GM19468 (cell line): ENCODE measurements around the gene ZC3H18.

Experiments
- ATAC-seq: cut with Tn5 transposase; IDR thresholded peaks from one replicate; pipeline ENCODE4 v1.9.1; 2021; ENCODE audit warnings: mild to moderate bottlenecking, moderate library complexity, moderate number of reproducible peaks; ENCODE audit not compliant: unreplicated experiment; ENCODE audit errors: extremely low read depth

Gene ZC3H18

DNA sequence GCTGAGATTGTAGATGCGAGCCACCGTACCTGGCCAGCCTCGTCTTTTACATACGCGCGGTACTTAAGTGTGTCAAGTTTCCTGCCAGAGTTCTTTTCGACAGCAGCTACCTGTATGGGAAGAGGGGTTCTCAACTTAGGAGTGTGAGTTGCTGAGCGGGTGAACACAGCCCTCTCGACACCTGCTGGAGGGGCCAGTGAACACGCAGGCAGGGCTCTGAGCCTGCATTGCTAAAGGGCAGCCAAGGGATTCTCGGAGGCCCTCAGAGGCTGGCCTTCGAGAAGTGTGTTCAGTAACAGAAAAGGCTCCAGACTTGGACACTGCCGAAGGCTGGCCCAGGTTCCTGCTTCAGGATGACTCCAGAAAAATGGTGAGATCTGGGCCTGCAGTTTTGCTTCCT lies 6.1 kb downstream of the ZC3H18 start:
- no peak for ATAC-seq

DNA sequence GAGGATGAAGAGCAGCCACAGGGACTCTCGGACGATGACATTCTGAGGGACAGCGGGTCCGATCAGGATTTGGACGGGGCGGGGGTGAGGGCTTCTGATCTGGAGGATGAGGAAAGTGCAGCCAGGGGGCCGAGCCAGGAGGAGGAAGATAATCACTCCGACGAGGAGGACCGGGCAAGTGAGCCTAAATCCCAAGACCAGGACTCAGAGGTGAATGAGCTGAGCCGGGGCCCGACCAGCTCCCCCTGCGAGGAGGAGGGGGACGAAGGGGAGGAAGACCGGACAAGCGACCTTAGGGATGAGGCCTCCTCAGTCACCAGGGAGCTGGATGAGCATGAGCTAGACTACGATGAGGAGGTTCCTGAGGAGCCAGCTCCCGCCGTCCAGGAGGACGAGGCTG lies 7.0 kb downstream of the ZC3H18 start:
- no peak for ATAC-seq

DNA sequence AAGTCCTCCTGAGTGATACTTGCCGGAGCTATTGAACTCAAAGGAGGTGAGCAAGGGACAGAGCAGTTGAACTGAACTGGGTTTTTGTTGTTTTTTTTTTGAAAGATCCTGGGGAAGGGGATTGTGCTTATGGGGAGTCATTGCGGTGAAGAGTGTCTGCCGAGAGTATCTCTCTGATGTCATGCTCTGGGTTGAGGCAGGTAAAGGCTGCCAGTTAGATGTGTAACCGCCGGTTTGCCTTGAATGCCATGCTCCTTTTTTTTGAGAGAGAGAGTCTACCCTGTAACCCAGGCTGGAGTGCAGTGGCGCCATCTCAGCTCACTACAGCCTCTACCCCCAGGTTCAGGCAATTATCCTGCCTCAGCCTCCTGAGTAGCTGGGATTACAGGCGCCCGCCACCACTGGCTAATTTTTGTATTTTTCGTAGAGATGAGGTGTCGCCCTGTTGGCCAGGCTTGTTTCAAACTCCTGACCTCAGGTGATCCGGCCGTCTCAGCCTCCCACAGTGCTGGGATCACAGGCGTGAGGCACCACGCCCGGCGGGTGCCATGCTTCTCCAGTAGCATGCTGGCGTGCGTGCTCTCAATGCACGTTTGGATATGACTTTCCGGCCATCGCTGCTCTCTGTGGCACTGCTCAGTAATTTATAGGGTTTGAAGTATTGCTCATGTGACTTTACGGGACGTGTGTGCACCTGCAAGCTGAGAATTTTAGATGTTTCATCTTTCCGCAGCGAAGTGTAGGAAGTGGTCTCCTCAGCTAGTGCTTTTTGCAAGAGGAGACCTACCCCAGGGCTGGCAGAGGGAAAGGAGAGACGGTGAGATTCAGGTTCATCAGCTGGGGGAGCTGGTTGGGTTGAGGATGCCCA lies 8.5 kb downstream of the ZC3H18 start:
- ATAC-seq: no peak

DNA sequence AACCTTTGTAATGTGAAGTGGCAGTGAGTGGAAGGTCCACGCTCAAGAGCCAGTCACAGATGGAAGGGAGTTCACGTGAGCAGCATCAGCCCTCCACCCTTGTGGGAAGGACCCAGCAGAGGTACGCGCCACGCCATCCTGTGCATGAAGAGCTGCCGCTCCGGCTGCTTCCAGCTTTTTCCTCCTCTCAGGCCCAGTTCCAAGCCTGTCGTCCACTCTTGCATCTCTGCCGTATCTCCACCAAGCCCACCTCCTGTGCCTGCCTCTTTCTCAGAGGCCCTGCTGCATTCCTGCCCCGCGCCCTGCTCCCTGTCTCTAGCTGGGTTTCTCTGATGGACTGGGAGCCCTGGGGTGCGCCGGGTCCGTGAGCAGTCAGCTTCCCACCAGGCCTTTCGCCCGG lies 10.2 kb downstream of the ZC3H18 start:
- no peak for ATAC-seq

DNA sequence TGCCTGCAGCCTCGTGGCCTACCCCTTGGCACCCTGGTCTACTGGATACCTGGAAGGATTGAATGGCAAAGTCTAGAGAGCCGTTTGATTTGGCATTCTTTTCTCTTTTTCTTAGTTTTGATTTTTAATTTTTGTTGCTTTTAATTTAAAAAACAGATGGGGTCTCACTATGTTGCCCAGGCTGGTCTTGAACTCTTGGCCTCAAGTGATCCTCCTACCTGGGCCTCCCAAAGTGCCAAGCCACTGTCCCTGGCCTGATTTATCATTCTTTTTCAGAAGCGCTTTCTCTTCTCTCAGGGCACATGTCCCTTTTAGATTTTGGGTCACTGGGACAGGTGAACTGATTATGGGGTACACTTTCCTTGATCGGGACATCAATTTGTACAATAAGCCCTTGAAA lies 10.8 kb downstream of the ZC3H18 start:
- no peak for ATAC-seq

DNA sequence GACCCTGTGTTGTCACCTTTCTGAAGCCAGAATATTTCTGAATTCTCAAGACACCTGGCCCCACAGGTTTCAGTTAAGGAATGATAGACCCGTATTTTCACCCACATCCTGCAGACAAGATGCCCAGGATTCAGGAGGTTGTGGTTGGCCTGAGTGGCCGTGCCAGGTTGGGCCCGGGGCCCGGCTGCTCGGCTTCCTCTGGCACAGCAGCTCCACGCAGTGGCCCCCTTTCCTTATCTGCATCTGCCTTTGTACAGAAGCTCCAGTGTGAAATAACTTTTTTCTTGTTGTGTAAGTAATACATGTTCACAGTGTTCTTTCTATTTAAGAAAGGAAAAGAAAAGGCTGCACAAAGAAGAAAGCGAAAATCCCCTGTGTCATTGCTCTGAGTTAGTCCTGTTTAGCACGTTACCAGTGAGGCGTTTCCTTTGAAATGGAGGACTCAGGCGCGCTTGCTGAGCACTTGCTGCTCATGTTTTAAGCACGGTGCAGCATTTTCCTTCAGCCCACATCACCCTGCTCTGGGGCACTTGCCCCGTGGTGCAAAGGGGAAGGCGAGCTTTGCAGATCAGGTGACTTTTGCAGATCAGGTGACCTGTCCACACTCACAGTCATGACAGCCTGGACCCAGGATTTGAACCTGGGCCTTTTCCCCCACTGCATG lies 12.8 kb downstream of the ZC3H18 start:
- ATAC-seq: no peak

DNA sequence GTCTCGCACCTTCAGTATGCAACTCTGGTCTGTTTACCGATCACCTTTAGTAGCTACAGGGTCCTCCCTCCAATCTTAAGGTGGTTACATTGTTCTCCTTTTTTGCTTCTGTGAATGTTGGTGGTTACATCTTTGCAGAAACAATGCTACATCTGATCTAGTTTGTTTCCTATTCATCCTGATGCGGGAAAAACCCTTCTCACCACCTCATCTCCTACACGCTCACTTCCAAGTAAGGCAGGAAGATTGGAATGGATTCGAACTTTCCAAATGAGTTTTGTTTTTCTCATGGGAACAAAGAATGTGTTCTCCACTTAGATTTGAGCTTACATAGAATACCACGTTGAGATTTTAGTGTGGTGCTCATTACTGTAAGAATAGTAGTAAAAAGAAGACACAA lies 14.5 kb downstream of the ZC3H18 start:
- no peak for ATAC-seq

DNA sequence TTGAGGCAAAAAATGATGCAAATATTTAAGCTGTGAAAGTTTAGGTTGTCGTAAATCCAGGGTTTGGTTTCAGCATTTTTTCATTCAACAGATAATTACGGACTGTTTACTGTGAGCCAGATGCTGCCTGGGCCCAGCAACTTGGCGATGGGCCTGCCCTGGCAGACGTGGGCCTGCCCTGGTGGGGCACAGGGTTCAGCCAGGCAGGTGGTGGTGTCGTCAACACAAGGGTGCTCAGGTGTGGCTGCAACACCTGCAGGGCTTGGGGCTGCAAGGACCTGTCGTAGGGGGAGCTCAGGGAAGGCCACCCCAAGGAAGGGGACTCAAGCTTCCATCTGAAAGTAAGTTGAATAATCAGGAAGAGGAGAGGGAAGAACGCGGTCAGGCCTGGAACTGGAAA lies 15.1 kb downstream of the ZC3H18 start:
- no peak for ATAC-seq

DNA sequence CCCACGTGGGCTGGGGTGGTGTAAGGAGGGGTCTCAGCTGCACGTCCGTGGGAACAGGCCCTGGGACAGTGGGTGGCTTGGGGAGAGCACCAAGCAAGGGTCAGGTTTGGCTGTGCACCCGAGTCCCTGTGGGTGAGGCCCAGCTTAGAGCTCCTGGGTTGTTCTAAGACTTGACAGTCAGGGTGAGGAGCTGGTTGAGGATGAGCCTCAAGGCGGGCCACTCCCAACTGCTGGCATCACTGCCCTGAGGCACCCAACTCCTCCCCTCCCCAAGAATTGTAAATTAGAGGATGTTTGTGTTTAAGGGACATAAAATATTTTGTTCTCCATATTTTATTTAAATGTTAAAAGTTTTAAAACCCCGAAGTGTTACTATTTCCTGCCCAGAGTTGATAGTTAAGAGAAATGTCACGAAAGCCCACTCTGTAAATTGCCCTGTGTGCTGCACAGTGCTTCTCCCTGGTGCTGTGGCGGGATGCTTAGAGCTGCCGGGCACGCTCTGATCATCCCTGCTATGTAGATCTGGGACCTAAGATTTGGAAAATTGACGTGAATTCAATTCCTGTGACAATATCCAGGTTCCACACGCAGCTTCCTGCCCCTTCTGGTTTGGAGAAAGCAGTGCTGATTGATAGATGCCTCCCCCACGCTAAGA lies 15.9 kb downstream of the ZC3H18 start:
- no peak for ATAC-seq

DNA sequence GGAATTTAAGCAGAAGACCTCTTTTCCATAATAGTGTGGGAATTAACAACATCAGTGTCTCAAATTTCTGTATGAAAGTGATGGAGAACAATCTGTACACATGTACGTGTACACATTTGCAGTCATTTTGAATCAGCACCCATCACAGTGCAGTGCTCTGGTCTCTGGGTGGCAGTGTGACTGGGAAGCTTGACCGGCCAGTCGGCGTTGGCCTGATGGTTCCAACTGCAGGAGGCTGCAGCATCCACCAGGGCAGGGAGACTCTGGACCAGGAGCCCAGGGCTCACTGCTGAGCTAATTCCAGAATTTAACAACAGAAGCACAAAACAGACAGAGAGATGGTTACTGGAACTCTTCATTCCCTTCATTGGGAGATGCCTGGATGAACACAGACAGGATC lies 17.9 kb downstream of the ZC3H18 start:
- ATAC-seq: no peak

DNA sequence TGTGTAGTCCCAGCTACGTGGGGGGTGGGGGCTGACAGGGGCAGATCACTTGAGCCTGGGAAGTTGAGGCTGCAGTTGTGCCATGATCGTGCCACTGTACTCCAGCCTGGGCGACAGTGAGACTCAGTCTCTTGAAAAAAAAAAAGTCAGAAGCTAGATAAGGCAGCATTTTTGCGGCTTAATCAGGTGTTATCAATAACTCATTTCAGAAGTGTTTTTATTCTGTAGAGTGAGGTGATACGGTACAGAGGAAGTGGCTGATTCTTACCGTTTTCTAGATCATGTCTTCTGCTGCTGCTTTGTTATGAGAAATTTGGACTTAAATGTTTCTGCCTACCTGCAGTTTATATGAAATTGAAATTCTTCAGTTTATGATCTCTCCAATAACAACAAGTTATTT lies 18.6 kb downstream of the ZC3H18 start:
- no peak for ATAC-seq

DNA sequence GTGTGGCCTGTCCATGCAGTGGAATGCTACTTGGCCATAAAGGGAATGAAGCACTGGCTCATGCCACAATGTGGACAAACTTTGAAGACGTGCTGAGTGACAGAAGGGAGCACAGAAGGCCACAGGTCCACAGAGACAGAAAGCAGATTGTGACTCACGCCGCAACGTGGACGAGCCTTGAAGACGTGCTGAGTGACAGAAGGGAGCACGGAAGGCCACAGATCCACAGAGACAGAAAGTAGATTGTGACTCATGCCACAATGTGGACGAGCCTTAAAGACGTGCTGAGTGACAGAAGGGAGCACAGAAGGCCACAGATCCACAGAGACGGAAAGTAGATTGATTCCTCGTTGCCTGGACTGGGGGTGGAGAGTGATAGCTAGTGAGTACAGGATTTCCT lies 19.2 kb downstream of the ZC3H18 start:
- no peak for ATAC-seq

DNA sequence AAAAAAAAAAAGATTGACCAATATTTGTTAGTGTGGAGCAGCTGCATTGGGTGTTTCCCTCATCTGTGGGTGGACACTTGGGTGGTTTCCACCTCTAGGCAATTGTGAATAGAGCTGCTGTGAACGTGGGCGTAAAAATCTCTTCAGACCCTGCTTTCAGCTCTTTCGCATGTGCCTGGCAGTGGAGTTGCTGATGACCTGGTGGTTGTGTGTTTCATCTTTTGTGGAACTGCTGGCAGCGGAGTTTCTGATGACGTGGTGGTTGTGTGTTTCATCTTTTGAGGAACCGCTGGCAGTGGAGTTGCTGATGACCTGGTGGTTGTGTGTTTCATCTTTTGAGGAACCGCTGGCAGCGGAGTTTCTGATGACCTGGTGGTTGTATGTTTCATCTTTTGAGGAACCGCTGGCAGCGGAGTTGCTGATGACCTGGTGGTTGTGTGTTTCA lies 21.4 kb downstream of the ZC3H18 start:
- no peak for ATAC-seq

DNA sequence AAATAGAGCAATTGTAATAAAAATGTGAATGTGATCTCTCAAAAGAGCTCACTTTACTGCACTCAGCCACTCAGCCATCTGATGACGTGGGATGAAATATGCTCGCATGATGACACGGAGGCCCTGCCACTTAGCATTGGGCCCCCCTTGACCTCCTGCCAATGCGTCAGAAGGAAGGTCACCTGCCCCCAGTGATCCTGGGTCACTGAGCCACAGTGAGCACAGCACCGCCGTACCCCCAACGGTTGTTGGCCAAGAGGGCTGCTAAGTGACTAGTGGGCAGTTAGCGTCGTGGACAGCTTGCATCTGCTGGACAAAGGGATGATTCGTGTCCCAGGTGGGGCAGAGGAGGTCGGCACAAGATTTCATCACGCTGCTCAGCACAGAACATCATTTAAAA lies 22.9 kb downstream of the ZC3H18 start:
- ATAC-seq: no peak

DNA sequence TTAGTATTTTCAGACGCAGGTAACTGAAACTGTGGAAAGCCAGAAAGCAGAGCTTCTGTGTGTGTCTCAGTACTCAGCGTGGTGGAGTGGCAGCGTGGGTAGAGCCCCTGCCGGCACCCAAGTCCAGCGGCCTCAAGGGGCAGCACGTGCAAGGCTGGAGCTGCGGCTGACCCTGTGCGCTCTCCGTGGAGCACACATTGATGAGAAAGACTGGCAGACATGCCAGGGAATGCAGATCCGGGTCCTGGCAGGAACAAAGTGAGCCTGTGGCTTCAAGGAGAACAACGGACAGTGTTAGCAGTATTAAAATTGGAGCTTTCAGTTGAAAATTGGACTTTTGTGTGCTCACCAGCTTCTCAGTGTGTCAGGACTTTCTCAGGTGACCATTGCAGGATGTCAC lies 23.3 kb downstream of the ZC3H18 start:
- ATAC-seq: no peak

DNA sequence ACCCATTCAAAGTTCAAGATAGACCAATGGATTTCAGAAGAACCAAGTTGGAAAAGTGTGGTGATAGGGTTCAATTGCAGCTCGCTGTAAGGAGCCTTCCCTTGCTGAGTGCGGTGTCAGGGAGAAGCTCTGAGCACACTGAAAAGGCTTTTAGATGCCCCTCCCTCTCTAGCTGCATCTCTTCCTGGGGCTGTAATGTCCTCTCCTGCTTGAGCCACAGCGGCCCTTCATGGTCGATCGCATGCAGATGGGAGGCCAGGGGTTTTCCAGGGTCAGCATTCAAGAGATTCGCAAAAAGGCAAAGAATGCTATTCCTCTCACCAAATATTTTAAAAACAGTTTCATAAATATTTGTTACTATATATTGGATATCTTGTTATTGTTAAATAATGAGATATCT lies 23.7 kb downstream of the ZC3H18 start:
- no peak for ATAC-seq

DNA sequence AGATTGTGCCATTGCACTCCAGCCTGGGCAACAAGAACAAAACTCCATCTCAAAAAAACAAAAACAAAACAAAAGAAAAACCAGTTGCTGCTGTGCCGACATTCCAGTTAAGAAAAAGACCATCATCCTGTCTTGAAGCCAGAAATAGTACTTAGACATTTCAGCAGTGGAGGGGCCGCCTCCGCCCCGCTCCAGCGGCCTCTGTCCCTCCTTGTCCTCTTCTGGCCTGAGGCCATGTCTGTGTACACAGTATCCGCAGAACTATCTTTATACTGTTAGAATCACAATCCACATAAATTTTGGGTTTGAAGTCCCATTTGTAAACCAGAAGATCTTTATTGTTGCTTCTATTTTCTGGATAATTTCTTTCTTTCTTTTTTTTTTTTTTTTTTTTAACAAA lies 24.9 kb downstream of the ZC3H18 start:
- no peak for ATAC-seq

DNA sequence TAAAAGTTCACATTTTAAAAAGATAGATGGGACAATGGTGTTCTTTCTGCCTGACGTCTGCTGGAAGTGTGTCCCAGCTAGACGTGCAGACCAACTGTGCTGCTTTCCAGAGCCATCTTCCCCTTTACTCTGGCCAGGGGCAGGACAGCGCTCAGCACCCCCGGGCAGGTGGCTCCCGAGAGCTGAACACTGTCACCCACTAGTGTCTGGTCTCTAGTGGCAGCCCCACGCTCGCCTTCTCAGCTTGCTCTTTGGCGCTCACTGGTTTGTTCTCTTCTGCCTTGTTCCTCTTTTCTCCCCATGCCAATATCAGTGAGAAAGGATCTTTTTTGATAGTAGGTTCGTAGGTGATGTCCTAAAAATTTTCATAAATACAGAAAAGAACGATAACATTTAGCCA lies 25.7 kb downstream of the ZC3H18 start:
- ATAC-seq: no peak

DNA sequence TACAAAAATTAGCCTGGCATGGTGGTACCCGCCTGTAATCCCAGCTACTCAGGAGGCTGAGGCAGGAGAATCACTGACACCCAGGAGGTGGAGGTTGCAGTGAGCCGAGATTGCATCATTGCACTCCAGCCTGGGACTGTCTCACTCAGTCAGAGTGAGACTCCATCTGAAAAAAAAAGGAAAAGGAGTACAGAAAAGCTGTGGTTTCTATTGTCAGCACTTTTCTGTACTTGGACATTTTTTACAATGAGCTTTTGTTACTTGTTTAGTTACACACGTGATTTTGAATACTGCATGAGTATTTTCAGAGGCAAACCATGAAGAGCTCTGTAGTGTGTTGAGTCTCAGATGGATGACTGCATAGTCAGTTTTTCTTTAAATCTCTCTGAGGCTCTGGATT lies 26.3 kb downstream of the ZC3H18 start:
- ATAC-seq: no peak

DNA sequence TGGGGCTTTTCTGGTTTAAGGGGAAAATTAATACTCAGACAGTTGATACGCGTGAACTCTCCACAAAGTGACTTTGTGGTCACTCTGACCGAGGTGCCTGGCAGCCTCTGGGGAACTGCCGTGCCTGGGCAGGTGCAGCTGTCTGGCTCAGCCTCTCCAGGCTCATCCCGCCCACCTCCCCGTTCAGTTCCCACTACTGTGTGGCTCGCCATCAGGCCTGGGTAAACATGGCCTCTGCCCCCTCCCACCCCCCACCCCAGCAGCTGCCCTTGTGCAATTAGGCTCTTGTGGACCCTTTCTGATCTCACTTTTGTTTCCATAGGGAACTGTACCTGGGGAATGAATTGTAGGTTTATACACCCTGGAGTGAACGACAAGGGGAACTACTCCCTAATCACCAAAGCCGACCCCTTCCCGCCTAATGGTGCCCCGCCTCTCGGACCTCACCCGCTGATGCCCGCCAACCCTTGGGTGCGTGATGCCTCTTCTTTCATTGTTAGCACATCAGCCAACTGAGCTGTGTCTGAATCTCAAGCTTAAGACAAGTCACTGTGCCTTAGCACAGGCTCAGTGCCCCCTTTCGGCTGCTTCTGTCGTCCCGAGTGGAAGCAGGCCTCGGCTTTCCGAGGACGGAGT lies 27.8 kb downstream of the ZC3H18 start:
- no peak for ATAC-seq
